ENCODE results near the gene ZNF48. TPM values are rescaled to one million over a fixed set of nuclear protein-coding genes. Genes with fewer than 3 reads are reported as not detected.

Gene ZNF48
- total RNA-seq, 1 donor from 2014 or later: 12.6 TPM

GRCh38 chr16:30372038-30372712, 23.0 kb upstream of the ZNF48 start:
- no peak for TF ChIP-seq CTCF (conservative IDR thresholded peaks at IDR 0.05; ENCODE audit: low read depth, low read length)
- no peak for DNase-seq (ENCODE audit: low read depth)
- H3K4me3 ChIP-seq (ENCODE audit: low read depth, low read length): no peak overlapping the region

DNA sequence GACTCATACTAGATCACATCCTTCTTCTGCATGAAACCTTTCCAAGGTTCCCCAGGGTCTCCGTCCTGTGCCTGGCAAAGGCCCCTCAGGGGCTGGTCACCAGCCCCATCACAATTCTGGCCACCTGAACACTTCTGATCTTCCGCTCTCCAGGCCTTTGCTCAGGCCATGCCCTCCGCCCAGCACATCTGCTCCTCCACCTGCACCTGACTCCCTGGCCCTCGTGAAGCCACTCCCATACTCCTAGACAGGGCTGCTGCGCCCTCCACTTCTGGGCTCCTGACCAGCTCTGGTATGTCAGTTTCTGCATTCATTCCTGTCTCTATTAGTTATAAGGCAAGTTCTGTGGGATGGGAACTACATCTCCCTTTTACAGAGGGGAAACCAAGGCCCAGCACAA, 22.5 kb upstream of the ZNF48 start:
- no peak for DNase-seq (ENCODE audit: low read depth)
- no peak overlapping the region for H3K4me3 ChIP-seq (ENCODE audit: low read depth, low read length)
- no peak for TF ChIP-seq CTCF (conservative IDR thresholded peaks at IDR 0.05; ENCODE audit: low read depth, low read length)

GRCh38 chr16:30374538-30374937, 20.7 kb upstream of the ZNF48 start, which contains the start of gene MYL11:
TSS of gene MYL11 (plus strand) at chr16:30374802. CDS start at chr16:30374858, 56 bp downstream.
- no peak within 1 kb of the TSS for H3K4me3 ChIP-seq (ENCODE audit: low read depth, low read length)
- TF ChIP-seq CTCF (conservative IDR thresholded peaks at IDR 0.05; ENCODE audit: low read depth, low read length): no peak
- no peak for DNase-seq (ENCODE audit: low read depth)

- H3K4me3 ChIP-seq (ENCODE audit: low read depth, low read length): no peak overlapping the region
- DNase-seq (ENCODE audit: low read depth): no peak
- no peak for TF ChIP-seq CTCF (conservative IDR thresholded peaks at IDR 0.05; ENCODE audit: low read depth, low read length)
Observed at GRCh38 chr16:30375864-30376263, 19.4 kb upstream of the ZNF48 start.

GRCh38 chr16:30376461-30376902, 18.7 kb upstream of the ZNF48 start:
- no peak overlapping the region for H3K4me3 ChIP-seq (ENCODE audit: low read depth, low read length)
- DNase-seq (ENCODE audit: low read depth): no peak
- no peak for TF ChIP-seq CTCF (conservative IDR thresholded peaks at IDR 0.05; ENCODE audit: low read depth, low read length)

DNA sequence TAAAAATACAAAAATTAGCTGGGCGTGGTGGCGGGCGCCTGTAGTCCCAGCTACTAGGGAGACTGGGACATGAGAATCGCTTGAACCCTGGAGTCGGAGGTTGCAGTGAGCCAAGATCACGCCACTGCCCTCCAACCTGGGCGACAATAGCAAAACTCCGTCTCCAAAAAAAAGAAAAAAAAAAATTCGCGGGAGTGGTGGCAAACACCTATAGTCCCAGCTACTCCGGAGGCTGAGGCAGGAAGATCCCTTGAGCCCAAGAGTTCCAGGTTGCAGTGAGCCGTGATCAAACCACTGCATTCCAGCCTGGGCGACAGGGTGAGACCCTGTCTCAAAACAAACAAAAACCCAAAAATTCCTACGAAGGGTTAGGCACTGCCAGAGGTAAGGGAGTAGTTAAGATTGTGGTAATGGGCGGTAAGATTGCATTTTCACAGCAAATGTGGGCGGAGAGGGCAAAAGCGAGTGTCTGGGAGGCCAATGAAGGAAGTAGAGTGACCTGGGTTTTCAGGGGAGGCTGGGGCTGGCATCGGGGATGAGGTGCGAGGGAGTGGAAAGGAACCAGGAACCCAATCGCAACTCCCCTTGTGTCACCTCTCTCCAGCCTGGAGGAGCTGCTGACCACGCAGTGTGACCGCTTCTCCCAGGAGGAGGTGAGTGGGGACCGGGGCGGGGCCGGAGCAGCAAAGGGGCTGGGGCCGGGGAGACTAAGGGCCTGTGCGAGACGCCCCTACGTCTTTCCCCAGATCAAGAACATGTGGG, 18.0 kb upstream of the ZNF48 start:
- no peak for DNase-seq (ENCODE audit: low read depth)
- no peak for TF ChIP-seq CTCF (conservative IDR thresholded peaks at IDR 0.05; ENCODE audit: low read depth, low read length)
- peak overlapping the region; percentile 80 for H3K4me3 ChIP-seq (ENCODE audit: low read depth, low read length)

All from epithelial cell of proximal tubule (primary cell).